Measurements from ENCODE around the gene AFM. TPM values are rescaled to one million over a fixed set of nuclear protein-coding genes. Genes with fewer than 3 reads are reported as not detected.

The AFM gene
- total and polyA plus RNA-seq, 2 donors (not counting 1 experiment from before 2014, with no cell fraction given) = not detected

Small RNA genes lying within 50 kb of the gene (small RNA-seq; reads per million reads assigned to genes)
- not detected for gene AC074250.1 (ENCODE audit: insufficient read length, low read depth, low replicate concordance)

Other genes with a start within 250 kb of the AFM start
- gene ANKRD17, start 222.9 kb upstream of the AFM start, total RNA-seq = 69.4 and 74.6 TPM in 2 replicates
- 15.8 and 16.8 TPM in 2 replicates for gene ANKRD17, start 222.9 kb upstream of the AFM start, polyA plus RNA-seq
- not detected in 2 replicates for gene ALB, start 77.5 kb upstream of the AFM start, total RNA-seq
- gene ALB, start 77.5 kb upstream of the AFM start, polyA plus RNA-seq = 0.23 and 0.24 TPM in 2 replicates
- not detected in 2 replicates for gene AFP, start 45.5 kb upstream of the AFM start, total RNA-seq
- gene AFP, start 45.5 kb upstream of the AFM start, polyA plus RNA-seq = not detected in 2 replicates
- gene RASSF6, start 138.7 kb downstream of the AFM start, total RNA-seq = 13.1 and 14.6 TPM in 2 replicates
- 0.95 and 1.4 TPM in 2 replicates for gene RASSF6, start 138.7 kb downstream of the AFM start, polyA plus RNA-seq